ENCODE data around the gene B3GNT9. TPM values are rescaled to one million over a fixed set of nuclear protein-coding genes. Genes with fewer than 3 reads are reported as not detected.

Gene B3GNT9
- total and polyA plus RNA-seq, 3 donors from 2014 or later, result 18.0 to 24.6 (median 18.6) TPM

DNA sequence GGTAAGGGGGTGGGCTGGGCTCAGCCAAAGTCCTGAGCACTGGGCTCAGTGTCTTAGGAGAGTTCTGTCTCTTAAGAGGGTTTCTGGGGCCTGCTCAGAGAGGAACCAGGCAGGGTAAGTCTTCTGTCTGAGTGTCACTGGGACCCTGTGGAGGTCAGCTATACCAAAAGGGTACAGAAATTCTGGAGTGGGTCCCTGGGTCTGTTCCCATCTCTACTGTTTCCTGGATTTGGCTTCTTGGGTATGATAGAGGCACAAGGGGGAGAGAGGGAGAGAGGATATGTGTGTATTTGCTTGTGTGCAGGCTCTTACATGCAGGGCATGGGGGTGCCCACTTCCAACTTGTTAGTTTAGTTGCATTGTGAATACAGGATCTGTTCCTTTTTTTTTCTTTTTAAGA is 42.7 kb upstream of the B3GNT9 start:
- no peak for TF ChIP-seq POLR2A (IDR thresholded peaks at IDR 0.05)
- TF ChIP-seq, protein P1, sequence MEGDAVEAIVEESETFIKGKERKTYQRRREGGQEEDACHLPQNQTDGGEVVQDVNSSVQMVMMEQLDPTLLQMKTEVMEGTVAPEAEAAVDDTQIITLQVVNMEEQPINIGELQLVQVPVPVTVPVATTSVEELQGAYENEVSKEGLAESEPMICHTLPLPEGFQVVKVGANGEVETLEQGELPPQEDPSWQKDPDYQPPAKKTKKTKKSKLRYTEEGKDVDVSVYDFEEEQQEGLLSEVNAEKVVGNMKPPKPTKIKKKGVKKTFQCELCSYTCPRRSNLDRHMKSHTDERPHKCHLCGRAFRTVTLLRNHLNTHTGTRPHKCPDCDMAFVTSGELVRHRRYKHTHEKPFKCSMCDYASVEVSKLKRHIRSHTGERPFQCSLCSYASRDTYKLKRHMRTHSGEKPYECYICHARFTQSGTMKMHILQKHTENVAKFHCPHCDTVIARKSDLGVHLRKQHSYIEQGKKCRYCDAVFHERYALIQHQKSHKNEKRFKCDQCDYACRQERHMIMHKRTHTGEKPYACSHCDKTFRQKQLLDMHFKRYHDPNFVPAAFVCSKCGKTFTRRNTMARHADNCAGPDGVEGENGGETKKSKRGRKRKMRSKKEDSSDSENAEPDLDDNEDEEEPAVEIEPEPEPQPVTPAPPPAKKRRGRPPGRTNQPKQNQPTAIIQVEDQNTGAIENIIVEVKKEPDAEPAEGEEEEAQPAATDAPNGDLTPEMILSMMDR (IDR thresholded peaks at IDR 0.05), result no peak
- no peak overlapping the region for H3K27ac ChIP-seq
- no peaks in the 10 kb centered on the region for H3K9me3 ChIP-seq
- no peak overlapping the region for H3K4me3 ChIP-seq
- DNase-seq, result no peak
- intact Hi-C loops (cut with DNase I; ENCODE audit: low total_unique reads), result no loop called here
- H3K4me1 ChIP-seq, result peaks cover 39% of the 10 kb centered on the region
- no peaks in the 10 kb centered on the region for H3K27me3 ChIP-seq
- no peaks in the 10 kb centered on the region for H3K36me3 ChIP-seq (ENCODE audit: low read depth, missing control alignments)

DNA sequence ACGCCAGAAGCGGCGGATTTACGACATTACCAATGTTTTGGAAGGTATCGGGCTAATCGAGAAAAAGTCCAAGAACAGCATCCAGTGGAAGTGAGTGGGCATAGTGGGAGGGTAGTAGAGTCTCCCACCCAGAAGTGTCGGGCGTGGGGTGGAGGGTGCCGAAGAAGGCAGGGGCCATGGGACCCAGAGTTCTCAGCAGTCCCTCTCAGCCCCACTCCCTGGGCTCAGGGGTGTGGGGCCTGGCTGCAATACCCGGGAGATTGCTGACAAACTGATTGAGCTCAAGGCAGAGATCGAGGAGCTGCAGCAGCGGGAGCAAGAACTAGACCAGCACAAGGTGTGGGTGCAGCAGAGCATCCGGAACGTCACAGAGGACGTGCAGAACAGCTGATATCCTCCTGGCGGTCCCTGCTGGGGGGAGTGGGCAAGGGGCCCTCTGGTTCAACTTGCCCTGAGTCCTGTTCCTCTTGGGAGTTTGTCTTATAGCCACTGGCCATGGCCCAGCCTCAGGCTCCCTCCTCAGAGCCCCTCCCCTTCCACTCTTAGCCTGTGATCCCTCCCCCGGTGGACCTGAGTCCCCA is 42.1 kb upstream of the B3GNT9 start:
- H3K27ac ChIP-seq, result peak overlapping the region; percentile 70 to 74

DNA sequence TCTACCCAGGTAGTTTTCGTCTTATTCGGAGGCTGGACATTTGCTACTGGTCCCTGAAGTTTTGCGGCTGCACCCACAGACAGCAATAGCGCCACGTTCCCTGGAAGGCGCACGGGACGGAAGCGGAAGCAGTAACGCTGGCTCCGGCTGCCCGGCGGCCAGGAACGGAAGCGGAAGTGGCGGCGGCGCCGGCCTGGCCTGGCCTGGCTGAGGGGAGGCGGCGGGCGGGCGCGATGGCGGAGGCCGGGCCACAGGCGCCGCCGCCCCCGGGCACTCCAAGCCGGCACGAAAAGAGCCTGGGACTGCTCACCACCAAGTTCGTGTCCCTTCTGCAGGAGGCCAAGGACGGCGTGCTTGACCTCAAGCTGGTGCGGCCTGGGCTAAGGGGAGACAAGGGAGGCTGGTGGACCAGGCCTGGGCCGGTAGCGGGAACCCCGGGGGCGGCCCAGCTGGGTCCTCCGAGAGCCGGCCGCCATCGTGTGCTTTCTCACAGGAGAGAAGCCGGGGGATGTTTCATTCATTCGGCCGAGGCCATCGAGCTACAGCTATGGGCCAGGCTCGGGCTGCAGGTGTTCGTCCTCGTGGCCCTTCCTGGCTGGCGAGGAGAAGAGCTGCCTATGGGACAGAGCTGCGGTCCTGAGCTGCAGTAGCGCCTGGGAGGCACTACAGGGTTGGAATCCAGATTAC is 41.3 kb upstream of the B3GNT9 start, which contains the start of gene E2F4:
E2F4 (plus strand) TSS at position 161 of the 687 bp plus-strand sequence; CDS start at position 234, 73 bp downstream.
- H3K4me1 ChIP-seq, result peaks cover 30% of the 10 kb centered on the region
- peak within 1 kb of the TSS; percentile 70 to 74 for H3K27ac ChIP-seq
- 0 to 2% methylated on average over 13 to 54 of the region's 54 CpGs for WGBS, 2 donors
- no peaks in the 10 kb centered on the region for H3K36me3 ChIP-seq (ENCODE audit: low read depth, missing control alignments)
- TF ChIP-seq, protein P1 (IDR thresholded peaks at IDR 0.05), result peak in 1 of 3 experiments; percentile 15
- no peak for TF ChIP-seq POLR2A (IDR thresholded peaks at IDR 0.05)
- peak within 1 kb of the TSS; percentile 96 to 99 for H3K4me3 ChIP-seq
- no peaks in the 10 kb centered on the region for H3K9me3 ChIP-seq
- H3K27me3 ChIP-seq, result no peaks in the 10 kb centered on the region
- intact Hi-C loops (cut with DNase I; ENCODE audit: low total_unique reads), result no loop called here
- peak; percentile 95 for DNase-seq

More for the DNA sequence above, 42.1 kb upstream of the B3GNT9 start:
- Histone ChIP-seq H3K27me3 (no peaks in the 10 kb centered on the region), H3K9me3 (no peaks in the 10 kb centered on the region), H3K36me3 (ENCODE audit: low read depth, missing control alignments) (no peaks in the 10 kb centered on the region), H3K4me1 (peaks cover 32% of the 10 kb centered on the region), H3K4me3 (peak overlapping the region; percentile 96 to 99)
- intact Hi-C loops (cut with DNase I; ENCODE audit: low total_unique reads), result no loop called here
- TF ChIP-seq, protein P1 (IDR thresholded peaks at IDR 0.05), result no peak
- no peak for TF ChIP-seq POLR2A (IDR thresholded peaks at IDR 0.05)
- DNase-seq, result no peak
- 16 to 26% methylated on average over 17 of the region's 17 CpGs for WGBS, 2 donors

DNA sequence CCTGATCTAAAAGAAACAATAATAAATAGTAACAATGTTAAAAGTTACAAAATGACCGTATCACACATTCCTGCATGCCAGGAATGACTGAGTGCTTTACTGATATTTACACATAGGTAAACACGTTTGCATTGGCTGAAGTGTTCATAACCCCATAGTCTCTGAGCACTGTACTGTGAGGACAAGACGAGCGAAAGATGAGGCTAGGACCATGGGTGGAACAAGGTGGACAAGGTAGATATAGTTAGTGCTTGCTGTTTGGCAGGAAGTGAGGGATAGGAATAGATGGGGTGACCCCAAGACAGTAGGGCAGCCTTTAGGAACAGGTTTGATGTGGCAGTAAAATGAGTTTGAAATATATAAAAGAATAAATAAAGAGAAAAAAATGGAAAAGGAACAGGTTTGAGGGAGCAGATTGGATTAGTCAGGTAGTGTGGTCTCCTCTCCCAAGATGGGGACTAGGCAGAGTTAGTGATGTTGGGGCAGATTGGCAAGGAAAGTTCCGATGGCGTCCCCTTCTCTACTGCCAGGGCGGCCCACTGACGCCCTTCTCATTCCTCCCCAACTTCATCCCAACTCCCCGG is 40.7 kb upstream of the B3GNT9 start:
- Histone ChIP-seq H3K36me3 (ENCODE audit: low read depth, missing control alignments) (no peaks in the 10 kb centered on the region), H3K9me3 (no peaks in the 10 kb centered on the region), H3K27ac (no peak overlapping the region), H3K4me3 (peak overlapping the region; percentile 96 to 99), H3K4me1 (peaks cover 34% of the 10 kb centered on the region), H3K27me3 (no peaks in the 10 kb centered on the region)
- no peak for DNase-seq
- TF ChIP-seq, protein P1 (IDR thresholded peaks at IDR 0.05), result no peak
- TF ChIP-seq POLR2A (IDR thresholded peaks at IDR 0.05), result no peak
- 23 to 25% methylated on average over 9 of the region's 9 CpGs for WGBS, 2 donors
- intact Hi-C loops (cut with DNase I; ENCODE audit: low total_unique reads), result no loop called here

Measured in testis (tissue), 3 donors.